Gastrocnemius medialis (tissue), 4 donors: ENCODE measurements around the gene SHQ1. TPM values are rescaled to one million over a fixed set of nuclear protein-coding genes. Genes with fewer than 3 reads are reported as not detected.
"Not testable (repeated sequence)": the region's sequence is repeated elsewhere in the genome, so short reads cannot be mapped to it uniquely, and the experiment has no call there.

Experiments
- ATAC-seq, 2 donors: fragments of 150-250 bp; one replicate each; pipeline ENCODE4 v1.9.1; 2016
- DNase-seq, 2 donors: peaks; one replicate each; pipeline ENCODE4 v3.0.0-alpha.2; 2019
- H3K27ac ChIP-seq, 4 donors: fragments of 200-600 bp; sonication (generic); 1 replicate in 1 of 4; 2 replicates in 3 of 4; pipeline ENCODE4 v1.5.1; 2016 to 2018; ENCODE audit warnings: mild to moderate bottlenecking in 2 of 4, moderate library complexity in 1 of 4
- H3K27me3 ChIP-seq, 3 donors: fragments of 200-600 bp; sonication (generic) in 2 of 3; 1 replicate in 1 of 3; 2 replicates in 2 of 3; pipeline versions ENCODE4 v1.5.1 to v1.6.0; 2016 to 2019; ENCODE audit warnings: mild to moderate bottlenecking in 1 of 3, moderate library complexity in 1 of 3
- H3K36me3 ChIP-seq, 2 donors: fragments of 200-600 bp; sonication (generic) in 1 of 2; one replicate each; pipeline ENCODE4 v1.5.1; 2017 to 2018
- H3K4me1 ChIP-seq, 2 donors: fragments of 200-600 bp; sonication (generic) in 1 of 2; one replicate each; pipeline ENCODE4 v1.5.1; 2016 to 2017; ENCODE audit warnings: mild to moderate bottlenecking in 2 of 2
- H3K4me3 ChIP-seq, 4 donors: fragments of 200-600 bp; sonication (generic) in 3 of 4; 1 replicate in 1 of 4; 2 replicates in 3 of 4; pipeline ENCODE4 v1.5.1; 2016 to 2019; ENCODE audit warnings: mild to moderate bottlenecking in 2 of 4
- H3K9me3 ChIP-seq, 3 donors: fragments of 200-600 bp; sonication (generic) in 2 of 3; 1 replicate in 1 of 3; 2 replicates in 2 of 3; pipeline ENCODE4 v1.5.1; 2016 to 2019
- CTCF ChIP-seq, 5 experiments: fragments of 450-650 bp in 3 of 5; fragments of 200-600 bp in 2 of 5; sonication (generic) in 2 of 5; IDR thresholded peaks in 4 of 5; conservative IDR thresholded peaks in 1 of 5; 1 replicate in 4 of 5; 2 replicates in 1 of 5; pipeline ENCODE4 v1.5.1; 2016 to 2019; ENCODE audit warnings: antibody characterized with exemption in 5 of 5, mild to moderate bottlenecking in 3 of 5, moderate library complexity in 3 of 5
- POLR2A ChIP-seq, 2 donors: fragments of 450-650 bp; IDR thresholded peaks; one replicate each; pipeline ENCODE4 v1.6.1; 2017; ENCODE audit warnings: antibody characterized with exemption in 2 of 2, mild to moderate bottlenecking in 2 of 2, moderate library complexity in 2 of 2
- in situ Hi-C, 4 donors: fragments of 200-750 bp; cut with MboI; loops; one replicate each; pipeline versions ENCODE4 v1.15.0 to v1.8.0; 2017; ENCODE audit warnings: low sequenced_read_pairs in 4 of 4
- intact Hi-C: fragments of 100-400 bp; cut with DNase I; formaldehyde crosslinking; loops from one replicate; pipeline ENCODE4 v1.15.1; 2023; ENCODE audit warnings: low total_unique reads
- total RNA-seq, 4 donors: library from RNA; depleted of rRNA; stranded (reverse); fragments of >200 nt; gene quantifications; one replicate each; pipeline versions ENCODE4 v1.1.0 to v1.2.3, GENCODE V29; 2016

Gene SHQ1
- total RNA-seq, 4 donors from 2014 or later, result 9.2 to 15.0 (median 12.6) TPM

DNA sequence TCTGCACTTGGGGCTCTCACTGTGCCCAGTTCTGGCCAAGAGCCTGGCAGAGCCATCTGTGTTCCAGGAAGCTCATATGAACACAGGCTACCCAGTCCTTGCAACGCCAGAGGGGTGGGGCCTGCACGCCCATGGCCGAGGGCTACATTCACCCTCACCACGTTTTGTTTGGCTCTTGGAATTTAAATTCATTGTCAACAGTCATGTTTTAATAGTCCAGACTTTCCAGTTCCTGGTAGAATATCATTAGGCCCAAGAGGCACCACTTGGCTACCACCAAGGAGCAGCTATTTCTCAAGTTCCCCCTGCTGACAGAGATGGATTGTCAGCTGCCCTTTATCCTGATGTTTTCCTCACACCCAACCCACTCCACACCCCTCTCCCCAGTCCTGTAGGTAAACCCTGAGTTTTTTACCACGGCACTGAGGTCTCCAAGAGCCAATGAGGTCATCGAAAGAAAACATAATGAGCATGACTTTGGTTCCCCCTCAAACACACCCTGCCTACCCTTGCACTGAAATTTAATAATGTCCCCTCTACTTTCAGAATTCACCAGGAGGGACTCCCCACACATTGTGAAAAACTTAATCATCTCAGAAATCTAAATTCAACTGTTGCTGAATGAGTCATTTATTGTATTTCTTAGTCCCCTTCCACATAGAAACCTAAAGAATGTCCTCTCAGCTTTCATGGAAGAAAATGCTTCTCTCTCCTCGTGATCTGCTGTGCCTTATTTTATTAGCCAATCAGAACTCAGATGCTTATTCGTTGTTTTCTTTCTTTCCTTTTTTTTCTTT is 125.1 kb downstream of the SHQ1 start:
- TF ChIP-seq CTCF (IDR thresholded peaks at IDR 0.05 in 4 of 5, conservative IDR thresholded peaks at IDR 0.05 in 1 of 5) (no peak), POLR2A (IDR thresholded peaks at IDR 0.05) (no peak)
- Histone ChIP-seq H3K4me3 (no peak overlapping the region), H3K27ac (no peak overlapping the region), H3K27me3 (no peaks in the 10 kb centered on the region), H3K9me3 (no peaks in the 10 kb centered on the region), H3K4me1 (no peaks in the 10 kb centered on the region), H3K36me3 (no peaks in the 10 kb centered on the region)
- in situ Hi-C loops, result no loop called here
- no peak for ATAC-seq
- no peak for DNase-seq
- intact Hi-C loops, result no loop called here

GRCh38 chr3:72721683-72722381 is 126.4 kb downstream of the SHQ1 start:
- Histone ChIP-seq H3K36me3 (no peaks in the 10 kb centered on the region), H3K4me1 (no peaks in the 10 kb centered on the region), H3K9me3 (no peaks in the 10 kb centered on the region), H3K4me3 (no peak overlapping the region), H3K27ac (no peak overlapping the region), H3K27me3 (no peaks in the 10 kb centered on the region)
- intact Hi-C loops, result no loop called here
- TF ChIP-seq POLR2A (IDR thresholded peaks at IDR 0.05) (no peak), CTCF (IDR thresholded peaks at IDR 0.05 in 4 of 5, conservative IDR thresholded peaks at IDR 0.05 in 1 of 5) (no peak)
- no peak for ATAC-seq
- in situ Hi-C loops, result no loop called here
- DNase-seq, result no peak

DNA sequence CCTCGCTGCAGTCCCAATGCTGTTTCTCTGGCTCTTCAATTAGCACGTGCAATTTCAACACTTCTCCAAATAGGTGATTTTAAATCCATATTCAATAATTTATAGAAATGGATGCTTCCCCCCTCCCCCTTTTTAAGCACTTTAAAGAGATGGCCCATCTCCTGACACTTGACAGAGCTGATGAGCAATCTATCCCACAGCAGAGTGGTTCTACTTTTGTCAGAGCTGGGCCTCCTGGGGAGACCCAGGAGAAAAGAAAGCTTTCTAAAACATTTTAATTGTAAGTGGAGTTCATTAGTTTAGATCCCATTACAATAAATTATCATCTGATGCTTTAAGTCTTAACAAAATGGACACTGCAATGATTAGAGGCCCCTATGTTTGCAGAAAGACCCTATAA is 127.7 kb downstream of the SHQ1 start:
- no peak overlapping the region for H3K4me3 ChIP-seq
- TF ChIP-seq CTCF (IDR thresholded peaks at IDR 0.05 in 4 of 5, conservative IDR thresholded peaks at IDR 0.05 in 1 of 5), result no peak
- TF ChIP-seq POLR2A (IDR thresholded peaks at IDR 0.05), result no peak
- in situ Hi-C loops, result no loop called here

GRCh38 chr3:72719137-72719536 is 129.1 kb downstream of the SHQ1 start:
- DNase-seq (no peak), ATAC-seq (no peak)
- no peaks in the 10 kb centered on the region for H3K36me3 ChIP-seq
- no peak for TF ChIP-seq POLR2A (IDR thresholded peaks at IDR 0.05)
- no peak for TF ChIP-seq CTCF (IDR thresholded peaks at IDR 0.05 in 4 of 5, conservative IDR thresholded peaks at IDR 0.05 in 1 of 5)
- in situ Hi-C loops, result no loop called here
- intact Hi-C loops, result no loop called here
- H3K9me3 ChIP-seq, result no peaks in the 10 kb centered on the region
- no peaks in the 10 kb centered on the region for H3K27me3 ChIP-seq
- H3K4me3 ChIP-seq, result no peak overlapping the region
- H3K4me1 ChIP-seq, result no peaks in the 10 kb centered on the region
- H3K27ac ChIP-seq, result no peak overlapping the region

More for the DNA sequence above, 127.7 kb downstream of the SHQ1 start:
- Histone ChIP-seq H3K36me3 (no peaks in the 10 kb centered on the region), H3K4me1 (no peaks in the 10 kb centered on the region), H3K27ac (no peak overlapping the region), H3K9me3 (no peaks in the 10 kb centered on the region), H3K27me3 (no peaks in the 10 kb centered on the region)
- intact Hi-C loops, result no loop called here
- ATAC-seq (no peak), DNase-seq (no peak)

DNA sequence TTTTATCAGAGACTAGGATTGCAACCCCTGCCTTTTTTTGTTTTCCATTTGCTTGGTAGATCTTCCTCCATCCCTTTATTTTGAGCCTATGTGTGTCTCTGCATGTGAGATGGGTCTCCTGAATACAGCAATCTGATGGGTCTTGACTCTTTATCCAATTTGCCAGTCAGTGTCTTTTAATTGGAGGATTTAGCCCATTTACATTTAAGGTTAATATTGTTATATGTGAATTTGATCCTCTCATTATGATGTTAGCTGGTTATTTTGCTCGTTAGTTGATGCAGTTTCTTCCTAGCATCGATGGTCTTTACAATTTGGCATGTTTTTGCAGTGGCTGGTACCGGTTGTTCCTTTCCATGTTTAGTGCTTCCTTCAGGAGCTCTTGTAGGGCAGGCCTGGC is 134.1 kb downstream of the SHQ1 start:
- H3K9me3 ChIP-seq, H3K4me3 ChIP-seq, H3K27me3 ChIP-seq, DNase-seq, H3K4me1 ChIP-seq, ATAC-seq, H3K36me3 ChIP-seq, intact Hi-C loops, H3K27ac ChIP-seq, in situ Hi-C loops: not testable (repeated sequence)

GRCh38 chr3:72710471-72710870 is 137.8 kb downstream of the SHQ1 start:
- DNase-seq, H3K27ac ChIP-seq, H3K4me3 ChIP-seq, H3K9me3 ChIP-seq, in situ Hi-C loops, intact Hi-C loops, H3K4me1 ChIP-seq, ATAC-seq, H3K36me3 ChIP-seq, H3K27me3 ChIP-seq: not testable (repeated sequence)
